Progenitor cell of endocrine pancreas (in vitro differentiated cells): Measurements from ENCODE around the gene ARHGEF16. TPM values are rescaled to one million over a fixed set of nuclear protein-coding genes. Genes with fewer than 3 reads are reported as not detected.

Source experiments
- DNase-seq: peaks from one replicate; pipeline ENCODE4 v3.0.0; 2021; ENCODE audit warnings: low spot score; ENCODE audit not compliant: unreplicated experiment
- H3K27ac Mint-ChIP-seq: 2 replicates; pipeline ENCODE4 v1.8.0; 2021; ENCODE audit warnings: mild to moderate bottlenecking, moderate library complexity, mixed read lengths
- H3K27me3 Mint-ChIP-seq: 2 replicates; pipeline ENCODE4 v1.8.0; 2021; ENCODE audit warnings: mixed read lengths
- H3K36me3 Mint-ChIP-seq: 2 replicates; pipeline ENCODE4 v1.8.0; 2022; ENCODE audit warnings: mixed read lengths; ENCODE audit not compliant: insufficient read depth
- H3K4me1 Mint-ChIP-seq: 2 replicates; pipeline ENCODE4 v1.8.0; 2021; ENCODE audit warnings: low read depth, mixed read lengths
- H3K4me3 Mint-ChIP-seq: 2 replicates; pipeline ENCODE4 v1.8.0; 2021; ENCODE audit warnings: low read depth, mild to moderate bottlenecking, moderate library complexity, mixed read lengths
- H3K9me3 Mint-ChIP-seq: 2 replicates; pipeline ENCODE4 v1.8.0; 2021; ENCODE audit warnings: low read depth, mixed read lengths
- CTCF ChIP-seq: fragments of 200-600 bp; sonication (generic); IDR thresholded peaks from one replicate; pipeline ENCODE4 v1.5.0; 2021; ENCODE audit warnings: antibody characterized with exemption, mild to moderate bottlenecking; ENCODE audit not compliant: unreplicated experiment
- total RNA-seq: library from RNA; stranded (reverse); gene quantifications from 2 replicates; pipeline ENCODE4 v1.2.1, GENCODE V29; 2021

The ARHGEF16 gene
- total RNA-seq, 1 donor from 2014 or later = 63.6 TPM

- DNase-seq = no peak
- no peaks in the 10 kb centered on the region for H3K9me3 Mint-ChIP-seq
- no peaks in the 10 kb centered on the region for H3K4me1 Mint-ChIP-seq
- no peak overlapping the region for H3K27ac Mint-ChIP-seq
- no peaks in the 10 kb centered on the region for H3K27me3 Mint-ChIP-seq
- no peak for TF ChIP-seq CTCF
- no peaks in the 10 kb centered on the region for H3K36me3 Mint-ChIP-seq
- H3K4me3 Mint-ChIP-seq = no peak overlapping the region
Observed at GRCh38 chr1:3520419-3521378, 66.2 kb downstream of the ARHGEF16 start.

GRCh38 chr1:3521426-3521825 lies 67.0 kb downstream of the ARHGEF16 start:
- H3K9me3 Mint-ChIP-seq = no peaks in the 10 kb centered on the region
- TF ChIP-seq CTCF = no peak
- H3K27me3 Mint-ChIP-seq = no peaks in the 10 kb centered on the region
- no peaks in the 10 kb centered on the region for H3K4me1 Mint-ChIP-seq
- H3K36me3 Mint-ChIP-seq = no peaks in the 10 kb centered on the region
- no peak overlapping the region for H3K27ac Mint-ChIP-seq
- H3K4me3 Mint-ChIP-seq = no peak overlapping the region
- no peak for DNase-seq

GRCh38 chr1:3522112-3522511 lies 67.6 kb downstream of the ARHGEF16 start:
- Mint-ChIP-seq H3K9me3 (no peaks in the 10 kb centered on the region), H3K36me3 (no peaks in the 10 kb centered on the region), H3K27ac (no peak overlapping the region), H3K4me1 (no peaks in the 10 kb centered on the region), H3K4me3 (no peak overlapping the region), H3K27me3 (no peaks in the 10 kb centered on the region)
- DNase-seq = no peak
- TF ChIP-seq CTCF = no peak

GRCh38 chr1:3522564-3523265 lies 68.2 kb downstream of the ARHGEF16 start:
- H3K9me3 Mint-ChIP-seq = no peaks in the 10 kb centered on the region
- H3K27me3 Mint-ChIP-seq = no peaks in the 10 kb centered on the region
- no peak for TF ChIP-seq CTCF
- no peak for DNase-seq
- H3K36me3 Mint-ChIP-seq = no peaks in the 10 kb centered on the region
- no peaks in the 10 kb centered on the region for H3K4me1 Mint-ChIP-seq
- H3K4me3 Mint-ChIP-seq = no peak overlapping the region
- H3K27ac Mint-ChIP-seq = no peak overlapping the region

- Mint-ChIP-seq H3K4me1 (no peaks in the 10 kb centered on the region), H3K9me3 (no peaks in the 10 kb centered on the region), H3K27me3 (no peaks in the 10 kb centered on the region), H3K4me3 (no peak overlapping the region), H3K36me3 (no peaks in the 10 kb centered on the region), H3K27ac (no peak overlapping the region)
- no peak for DNase-seq
- TF ChIP-seq CTCF = no peak
Observed at GRCh38 chr1:3523980-3524379, 69.5 kb downstream of the ARHGEF16 start.
